ENCODE results near the gene TARDBP.

GRCh38 chr1:11046625-11047365 is 34.3 kb downstream of the TARDBP start, which contains the start of gene MASP2:
- TF ChIP-seq EZH2 (IDR thresholded peaks at IDR 0.05; ENCODE audit: borderline replicate concordance) (no peak), CTCF (IDR thresholded peaks at IDR 0.05; ENCODE audit: poor library complexity) (no peak)

All from hepatocyte (in vitro differentiated cells).